RPMI8226 (cell line): Measurements from ENCODE around the gene IPO9.

ENCODE experiments used
- DNase-seq: peaks from one replicate; pipeline ENCODE4 v3.0.0-alpha.2; 2015

The IPO9 gene

DNA sequence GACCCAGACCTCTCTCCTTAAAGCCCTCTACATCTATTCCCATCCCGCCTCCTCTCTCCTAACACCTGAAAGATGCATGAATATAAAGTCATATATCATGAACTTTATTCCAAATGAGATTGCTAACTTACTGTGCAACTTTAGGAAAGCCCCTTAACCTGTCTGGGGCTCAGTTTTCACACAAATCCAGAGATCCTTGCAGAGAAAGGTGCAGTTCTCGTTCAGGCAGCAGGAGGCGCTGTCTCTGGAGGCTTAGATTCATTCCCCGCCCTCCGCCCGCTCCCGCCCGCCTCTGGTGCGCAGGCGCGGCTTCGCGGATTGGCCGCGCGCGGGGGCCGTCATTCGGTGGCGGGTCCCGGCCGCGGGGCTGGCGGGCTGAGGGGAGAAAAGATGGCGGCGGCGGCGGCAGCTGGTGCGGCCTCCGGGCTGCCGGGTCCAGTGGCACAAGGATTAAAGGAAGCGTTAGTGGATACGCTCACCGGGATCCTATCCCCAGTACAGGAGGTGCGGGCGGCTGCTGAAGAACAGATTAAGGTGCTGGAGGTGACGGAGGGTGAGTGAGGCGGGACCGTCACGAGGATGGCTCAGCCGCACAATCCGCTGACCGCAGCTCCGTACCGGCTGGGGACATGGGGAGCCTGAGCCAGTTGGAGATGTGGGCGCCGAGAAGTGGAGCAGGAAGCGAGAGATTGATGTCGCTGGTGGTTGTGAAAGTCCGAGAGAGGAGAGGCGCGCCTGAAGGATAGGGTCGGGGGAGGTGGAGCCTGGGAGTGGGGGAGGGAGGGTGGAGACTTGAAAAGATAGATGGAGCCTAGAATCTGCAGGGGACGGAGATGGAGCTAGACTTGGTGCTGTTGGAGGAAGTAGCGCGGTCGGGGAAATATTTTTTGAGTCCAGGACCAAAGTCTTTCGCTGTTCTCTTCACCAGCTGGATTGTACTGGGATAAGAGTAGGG is at the start of gene IPO9:
Gene IPO9, plus strand, starts transcription at position 338 of the 955 bp plus-strand sequence. Its CDS starts 53 bp downstream, at position 391.
- peak; percentile 98 for DNase-seq

DNA sequence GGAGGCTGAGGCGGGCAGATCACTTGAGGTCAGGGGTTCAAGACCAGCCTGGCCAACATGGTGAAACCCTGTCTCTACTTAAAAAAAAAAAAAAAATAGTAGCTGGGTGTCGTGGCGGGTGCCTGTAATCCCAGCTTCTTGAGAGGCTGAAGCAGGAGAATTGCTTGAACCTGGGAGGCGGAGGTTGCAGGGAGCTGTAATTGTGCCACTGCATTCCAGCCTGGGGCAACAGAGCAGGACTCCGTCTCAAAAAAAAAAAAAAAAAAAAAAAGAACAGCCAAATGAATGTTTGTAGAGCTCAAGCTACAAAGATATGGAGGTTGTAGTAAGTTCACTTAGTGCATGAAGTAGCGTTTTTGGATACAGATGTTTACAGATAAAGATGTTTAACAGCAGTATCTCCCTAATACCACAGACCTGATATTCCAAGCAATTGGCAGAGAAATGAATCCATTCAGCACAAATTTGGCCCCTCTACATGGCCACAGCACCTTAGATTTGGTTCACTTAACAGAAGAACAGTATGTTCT is 49.5 kb upstream of the IPO9 start:
- DNase-seq, result no peak

DNA sequence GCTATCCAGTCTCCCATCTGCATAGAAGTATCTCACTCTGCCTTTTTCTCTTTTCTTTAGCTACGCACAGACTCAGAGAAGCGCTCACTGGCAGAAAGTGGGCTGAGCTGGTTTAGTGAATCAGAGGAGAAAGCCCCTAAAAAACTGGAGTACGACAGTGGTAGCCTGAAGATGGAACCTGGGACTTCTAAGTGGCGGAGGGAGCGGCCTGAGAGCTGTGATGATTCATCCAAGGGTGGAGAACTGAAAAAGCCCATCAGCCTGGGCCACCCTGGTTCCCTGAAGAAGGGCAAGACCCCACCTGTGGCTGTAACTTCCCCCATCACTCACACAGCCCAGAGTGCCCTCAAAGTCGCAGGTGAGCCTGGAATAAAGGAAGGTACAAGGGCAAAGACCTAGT is 48.0 kb upstream of the IPO9 start:
- no peak for DNase-seq

DNA sequence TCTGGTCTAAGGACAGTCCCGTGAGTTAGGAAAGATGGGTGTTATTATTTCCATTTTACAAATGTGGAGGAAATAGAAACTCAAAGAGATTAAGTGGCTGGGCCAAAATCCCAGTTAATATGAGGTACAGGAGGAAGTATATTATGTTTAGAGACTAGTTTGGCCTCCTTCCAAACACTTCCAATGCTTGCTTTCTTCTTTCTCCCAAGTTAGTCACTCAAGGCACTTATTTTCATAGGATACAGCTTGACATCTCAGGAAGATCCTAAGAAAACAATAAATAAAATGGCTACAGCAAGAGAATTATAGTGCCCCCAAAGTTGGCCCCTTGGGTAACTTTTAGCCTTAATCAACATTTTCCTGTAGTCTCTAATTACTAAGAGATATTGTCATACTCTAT is 47.5 kb upstream of the IPO9 start:
- no peak for DNase-seq

DNA sequence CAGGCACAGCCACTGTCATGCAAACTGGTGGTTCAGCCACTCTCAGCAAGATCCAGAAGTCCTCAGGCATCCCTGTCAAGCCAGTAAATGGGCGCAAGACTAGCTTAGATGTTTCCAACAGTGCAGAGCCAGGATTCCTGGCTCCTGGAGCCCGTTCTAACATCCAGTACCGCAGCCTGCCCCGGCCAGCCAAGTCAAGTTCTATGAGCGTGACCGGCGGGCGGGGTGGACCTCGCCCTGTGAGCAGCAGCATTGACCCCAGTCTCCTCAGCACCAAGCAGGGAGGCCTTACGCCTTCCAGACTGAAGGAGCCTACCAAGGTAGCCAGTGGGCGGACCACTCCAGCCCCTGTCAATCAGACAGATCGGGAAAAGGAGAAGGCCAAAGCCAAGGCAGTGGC is 46.6 kb upstream of the IPO9 start:
- no peak for DNase-seq

DNA sequence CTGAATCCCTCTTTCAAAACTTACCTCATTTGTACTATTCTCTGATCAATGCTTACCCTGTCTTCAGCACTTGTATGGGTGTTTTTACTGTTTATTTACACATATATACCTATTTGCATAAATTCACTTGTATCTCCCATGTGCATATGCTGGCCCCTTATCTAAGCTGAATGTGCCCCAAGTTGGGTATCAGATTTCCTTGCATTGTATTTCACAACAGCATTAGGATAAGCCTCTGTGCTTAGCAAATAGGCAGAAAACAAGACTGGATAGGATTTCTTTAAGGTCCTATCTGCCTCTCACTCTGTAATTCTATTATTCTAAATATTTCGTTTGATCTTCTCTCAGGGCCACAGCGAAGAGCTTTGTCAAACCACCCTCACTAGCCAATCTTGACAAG is 45.9 kb upstream of the IPO9 start:
- DNase-seq, result no peak

DNA sequence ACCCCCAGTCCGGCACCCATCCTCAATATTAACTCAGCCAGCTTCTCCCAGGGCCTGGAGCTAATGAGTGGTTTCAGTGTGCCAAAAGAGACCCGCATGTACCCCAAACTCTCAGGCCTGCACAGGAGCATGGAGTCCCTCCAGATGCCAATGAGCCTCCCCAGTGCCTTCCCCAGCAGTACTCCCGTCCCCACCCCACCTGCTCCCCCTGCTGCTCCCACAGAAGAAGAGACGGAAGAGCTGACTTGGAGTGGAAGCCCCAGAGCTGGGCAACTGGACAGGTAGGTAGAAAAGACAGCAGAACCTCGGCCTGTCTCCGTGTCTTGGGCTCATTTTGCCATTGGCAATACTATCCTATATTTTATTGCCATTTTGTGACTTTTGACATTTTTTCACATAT is 45.4 kb upstream of the IPO9 start:
- peak; percentile 31 for DNase-seq

DNA sequence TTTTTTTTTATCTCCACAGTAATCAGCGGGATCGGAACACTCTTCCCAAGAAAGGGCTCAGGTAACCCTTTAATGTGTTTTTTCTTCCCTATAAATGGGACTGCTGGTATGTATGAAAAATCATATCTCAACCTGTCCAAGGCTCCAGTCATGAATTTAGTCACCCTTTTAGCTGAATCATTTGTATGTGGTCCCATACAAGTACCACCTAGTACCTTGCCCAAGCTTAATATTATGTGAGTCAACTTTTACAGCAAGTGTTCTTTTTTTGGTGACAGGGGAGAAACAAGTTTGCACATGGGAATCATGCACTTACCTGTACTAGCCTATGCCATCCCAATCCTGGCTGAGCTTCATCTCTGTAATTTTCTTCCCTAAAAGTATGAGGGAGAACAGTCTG is 43.7 kb upstream of the IPO9 start:
- DNase-seq, result no peak

DNA sequence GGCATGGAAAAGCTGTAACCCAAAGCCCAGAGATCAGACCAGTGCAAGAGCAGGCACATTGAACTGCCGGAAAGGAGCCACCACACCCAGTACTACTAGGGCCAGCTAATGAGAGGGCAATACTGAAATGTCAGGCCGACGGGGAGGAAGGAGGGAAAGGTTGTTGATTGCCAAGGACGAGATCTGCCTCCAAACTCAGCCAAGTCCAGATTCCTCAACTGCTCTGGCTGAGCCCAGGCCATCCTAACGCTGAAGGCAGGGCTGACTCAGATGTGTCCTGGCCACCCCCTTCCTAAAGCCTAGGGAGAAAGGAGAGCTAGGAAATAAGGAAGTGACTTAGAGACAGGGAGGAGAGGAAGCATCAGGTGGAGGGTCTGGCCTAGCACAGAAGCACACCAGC is 42.1 kb upstream of the IPO9 start:
- no peak for DNase-seq

DNA sequence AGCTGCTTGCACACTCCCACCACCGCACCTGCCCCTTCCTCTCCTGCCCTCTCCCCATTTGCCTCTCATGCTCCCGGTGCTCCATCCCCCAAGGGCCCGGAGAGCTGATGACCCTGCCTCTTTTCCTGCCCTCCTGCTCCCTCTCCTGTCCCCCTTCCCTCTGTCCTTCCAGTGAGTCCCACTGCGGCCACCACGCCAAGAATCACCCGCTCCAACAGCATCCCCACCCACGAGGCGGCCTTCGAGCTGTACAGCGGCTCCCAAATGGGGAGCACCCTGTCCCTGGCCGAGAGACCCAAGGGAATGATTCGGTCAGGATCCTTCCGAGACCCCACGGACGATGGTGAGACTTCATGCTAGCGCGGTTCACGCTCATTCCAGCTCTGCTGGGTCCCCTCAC is 40.7 kb upstream of the IPO9 start:
- DNase-seq, result no peak

DNA sequence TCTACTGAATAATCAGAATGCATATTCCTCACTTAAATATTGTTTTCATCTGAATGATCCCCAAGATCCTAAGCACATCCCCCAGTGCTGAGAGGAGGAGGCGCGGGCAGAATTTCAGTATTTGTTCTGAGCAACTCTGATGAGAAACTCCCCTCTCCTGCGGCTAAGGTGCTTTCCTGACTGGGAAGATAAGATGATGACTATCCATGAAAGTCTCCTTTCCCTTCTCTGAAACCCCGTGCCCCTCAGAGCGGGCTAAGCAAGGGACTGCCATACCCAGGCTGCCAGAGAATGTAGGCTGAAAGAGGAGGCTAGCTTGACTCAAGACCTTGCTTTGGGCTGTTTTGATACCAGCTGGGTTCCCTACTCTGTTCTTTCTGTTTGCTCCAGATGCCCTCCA is 39.7 kb upstream of the IPO9 start:
- DNase-seq, result no peak

DNA sequence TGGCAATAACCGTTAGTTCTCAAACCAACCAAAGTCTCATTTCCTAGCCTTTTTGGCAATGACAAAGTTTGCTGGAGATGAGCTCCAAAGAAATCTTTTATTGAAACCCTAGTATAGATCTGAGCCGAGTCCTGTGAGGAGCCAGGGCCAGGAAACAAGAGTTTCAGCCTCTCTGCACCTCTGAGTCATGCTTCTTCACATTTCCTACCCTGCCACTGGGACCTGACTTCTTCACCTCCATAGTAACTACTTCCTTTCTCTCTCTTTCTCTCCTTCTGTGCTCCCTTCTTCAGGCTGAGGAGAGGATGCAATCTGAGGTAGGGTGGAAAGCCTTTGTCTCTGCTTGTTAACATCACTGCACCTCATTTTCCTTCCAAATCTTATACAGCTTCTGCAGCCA is 38.7 kb upstream of the IPO9 start:
- DNase-seq, result no peak

DNA sequence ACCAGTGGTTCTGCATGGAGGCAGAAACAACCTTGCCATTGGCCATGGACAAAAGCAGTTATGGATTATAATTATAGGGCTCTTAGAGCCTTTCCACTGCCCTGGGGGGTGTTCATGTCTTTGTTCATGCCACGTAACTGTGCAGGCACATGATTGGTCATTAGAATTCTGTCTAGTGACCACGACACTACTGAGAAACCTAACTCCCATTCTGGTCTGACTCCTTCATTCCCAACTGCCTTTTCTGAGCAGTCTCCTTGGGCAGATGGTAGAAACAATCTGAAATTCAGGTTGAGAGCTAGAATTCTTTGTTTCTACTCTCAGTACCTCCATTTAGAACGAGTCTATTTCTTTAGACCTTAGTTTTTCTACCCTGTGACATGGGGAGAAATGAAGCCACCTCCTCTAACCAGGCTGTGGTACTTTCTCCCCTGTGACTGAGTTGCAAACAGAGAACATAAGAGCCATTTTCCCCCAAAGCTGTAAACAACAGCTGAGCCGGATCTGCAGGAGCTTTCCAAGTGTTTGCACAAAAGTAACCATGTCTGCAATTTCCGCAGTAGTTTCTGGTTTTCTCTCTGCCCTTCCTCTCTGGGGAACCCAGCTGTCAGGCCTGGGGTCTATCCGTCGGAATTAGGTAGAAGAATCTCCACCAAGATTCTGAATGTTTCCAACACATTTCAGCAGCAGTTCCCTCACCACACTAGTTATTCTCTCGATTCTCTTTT is 37.7 kb upstream of the IPO9 start:
- DNase-seq, result no peak

DNA sequence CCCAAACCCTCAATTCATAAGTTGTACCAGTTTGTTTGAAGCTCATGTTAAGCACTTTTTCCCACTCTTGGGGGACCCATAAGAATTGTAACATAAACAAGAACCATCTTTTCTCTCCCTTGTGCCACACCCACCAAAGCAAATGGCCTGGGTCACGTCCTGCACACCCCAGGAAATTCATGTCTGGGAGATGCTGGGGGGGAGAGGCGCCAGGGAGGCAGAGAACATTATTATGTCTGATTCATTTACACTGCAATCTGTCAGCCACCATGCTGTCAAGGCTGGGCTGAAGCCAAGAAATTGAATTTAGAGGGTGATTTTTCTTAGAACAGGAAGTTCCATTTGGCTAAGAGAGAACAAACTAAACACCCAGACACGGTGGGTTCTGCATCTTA is 37.2 kb upstream of the IPO9 start:
- DNase-seq, result no peak

DNA sequence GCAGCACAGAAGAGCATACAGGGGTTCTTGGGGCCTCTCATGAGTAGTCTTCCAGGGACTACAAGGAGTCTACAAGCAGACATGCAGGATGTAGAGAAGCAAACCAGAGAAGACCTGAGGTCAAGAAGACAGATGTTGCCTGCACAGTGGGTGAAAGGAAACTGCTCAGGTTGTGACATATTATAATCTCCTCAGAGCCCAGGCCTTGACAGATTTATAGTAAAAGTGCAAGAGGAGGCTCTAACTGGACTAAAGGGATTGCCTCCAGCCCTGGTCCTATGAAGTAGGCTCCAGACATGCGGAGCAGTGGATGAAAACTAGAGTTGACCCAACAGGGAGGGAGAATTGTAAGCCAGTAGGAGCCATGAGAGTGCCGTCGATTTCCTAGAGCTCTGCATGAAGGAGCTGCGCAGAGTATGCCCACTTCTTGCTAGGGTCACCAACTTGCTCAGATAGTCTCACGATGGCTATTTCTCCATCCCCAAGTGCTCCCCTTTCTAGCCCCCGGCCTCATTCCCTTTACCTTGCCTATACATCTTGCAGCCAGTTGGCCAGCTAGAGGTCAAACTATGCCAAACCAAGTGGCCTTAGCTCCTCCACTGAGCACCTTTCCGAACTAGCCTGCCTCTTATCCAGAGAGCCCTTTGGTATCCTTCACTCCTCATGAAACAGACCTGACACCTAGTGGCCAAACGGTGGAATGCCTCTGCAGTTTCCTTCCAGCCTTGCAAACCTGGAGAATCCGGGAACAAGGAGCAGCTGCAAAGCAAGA is 36.2 kb upstream of the IPO9 start:
- peak; percentile 82 for DNase-seq

DNA sequence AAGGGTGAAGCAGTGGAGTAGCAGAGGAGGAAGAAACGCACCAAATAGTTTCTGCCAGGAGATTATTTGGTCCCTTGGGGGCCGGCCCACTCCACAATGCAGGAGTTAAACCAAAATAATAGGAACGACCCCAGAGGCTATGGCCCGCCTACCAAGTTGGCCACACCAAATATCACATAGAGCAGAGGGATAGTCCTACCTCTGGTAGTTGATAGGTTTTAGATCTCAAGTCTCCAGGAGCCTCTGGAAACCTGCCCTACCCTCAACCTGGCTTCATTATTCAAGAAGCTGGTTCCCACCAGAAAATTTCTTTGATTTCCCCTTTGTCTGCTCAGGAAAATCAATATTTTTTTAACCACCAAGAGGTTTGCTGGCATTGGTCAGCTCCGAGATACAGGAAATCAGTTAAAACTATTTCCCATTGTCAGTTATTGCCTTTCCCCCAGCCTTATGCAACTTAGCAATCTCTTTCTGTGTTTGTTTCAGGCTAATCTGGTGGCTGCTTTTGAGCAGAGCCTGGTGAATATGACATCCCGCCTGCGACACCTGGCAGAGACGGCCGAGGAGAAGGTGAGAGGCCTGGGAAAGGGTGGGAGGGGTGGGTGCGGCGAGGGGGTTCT is 35.5 kb upstream of the IPO9 start:
- DNase-seq, result no peak

DNA sequence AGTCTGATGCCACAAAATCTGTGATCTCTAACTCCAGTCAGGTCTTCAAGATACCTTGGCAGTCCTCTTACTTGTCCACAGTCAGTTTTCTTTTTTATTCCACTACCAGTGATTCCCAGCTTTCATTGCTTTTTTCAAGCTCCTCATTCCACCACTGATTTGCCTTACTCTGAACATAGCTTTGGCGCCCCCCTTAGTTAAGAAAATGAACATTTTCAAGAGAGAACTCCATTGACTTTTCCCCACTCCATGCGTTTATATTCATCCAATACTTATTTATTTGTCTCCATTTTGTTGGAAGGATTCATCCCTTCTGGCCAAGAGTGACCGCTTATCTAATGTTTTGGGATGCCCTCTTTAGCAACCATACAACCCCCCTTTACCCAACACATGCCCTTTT is 33.9 kb upstream of the IPO9 start:
- peak; percentile 15 for DNase-seq

DNA sequence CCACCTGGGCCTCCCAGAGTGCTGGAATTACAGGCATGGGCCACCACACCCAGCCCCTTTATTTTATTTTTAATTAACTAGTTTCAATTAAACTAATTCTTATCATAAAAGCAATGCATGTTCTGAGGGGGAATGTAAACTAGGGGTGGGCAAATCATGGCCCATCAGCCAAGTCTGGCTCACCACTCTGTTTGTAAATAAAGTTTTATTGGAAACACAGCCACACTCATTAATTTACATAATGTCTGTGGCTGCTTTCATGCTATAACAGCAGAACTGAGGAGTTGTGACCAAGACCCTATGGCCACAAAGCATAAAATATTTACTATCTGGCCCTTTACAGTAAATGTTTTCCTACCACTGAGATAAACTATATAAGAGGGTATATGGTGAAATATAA is 28.7 kb upstream of the IPO9 start:
- no peak for DNase-seq

DNA sequence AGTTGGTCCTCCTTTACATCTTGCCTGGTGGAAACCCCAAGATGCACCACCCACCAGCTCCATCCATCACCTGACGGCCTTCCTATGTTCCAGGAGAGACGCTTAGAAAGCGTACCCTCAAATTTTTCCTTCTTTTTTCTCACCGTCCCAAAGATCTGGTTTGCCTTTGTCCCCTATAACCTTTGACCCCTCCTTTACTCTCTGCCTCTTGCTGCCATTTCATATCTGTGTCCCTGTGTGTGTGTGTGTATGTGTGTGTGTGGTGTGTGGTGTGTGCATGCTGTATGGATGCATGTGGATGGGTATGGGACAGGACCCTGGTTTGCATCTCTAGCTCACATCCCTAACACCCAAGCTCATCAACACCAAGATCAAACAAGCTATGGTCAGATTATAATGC is 22.2 kb upstream of the IPO9 start:
- no peak for DNase-seq

DNA sequence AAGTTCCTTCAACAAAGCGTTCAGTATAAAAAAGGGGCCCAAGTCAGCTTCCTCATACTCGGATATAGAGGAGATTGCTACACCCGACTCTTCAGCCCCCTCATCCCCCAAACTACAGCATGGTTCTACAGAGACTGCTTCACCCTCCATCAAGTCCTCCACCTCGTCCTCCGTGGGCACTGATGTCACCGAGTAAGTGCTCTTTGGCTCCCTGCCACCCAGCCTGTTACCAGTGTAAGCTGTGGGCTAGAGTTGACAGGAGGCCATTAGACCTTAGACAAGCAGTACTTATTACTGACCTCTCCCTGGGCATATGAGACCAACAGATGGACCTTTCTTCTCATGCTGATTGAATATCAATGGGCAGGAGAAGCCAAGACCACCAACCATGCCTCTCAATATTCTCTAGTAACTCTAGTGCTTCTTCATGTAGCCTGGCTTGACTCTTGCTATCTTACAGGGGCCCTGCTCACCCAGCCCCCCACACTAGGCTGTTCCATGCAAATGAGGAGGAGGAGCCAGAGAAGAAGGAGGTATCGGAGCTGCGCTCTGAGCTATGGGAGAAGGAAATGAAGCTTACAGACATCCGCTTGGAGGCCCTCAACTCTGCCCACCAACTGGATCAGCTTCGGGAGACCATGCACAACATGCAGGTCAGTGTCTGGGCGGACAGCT is 20.9 kb upstream of the IPO9 start:
- no peak for DNase-seq

DNA sequence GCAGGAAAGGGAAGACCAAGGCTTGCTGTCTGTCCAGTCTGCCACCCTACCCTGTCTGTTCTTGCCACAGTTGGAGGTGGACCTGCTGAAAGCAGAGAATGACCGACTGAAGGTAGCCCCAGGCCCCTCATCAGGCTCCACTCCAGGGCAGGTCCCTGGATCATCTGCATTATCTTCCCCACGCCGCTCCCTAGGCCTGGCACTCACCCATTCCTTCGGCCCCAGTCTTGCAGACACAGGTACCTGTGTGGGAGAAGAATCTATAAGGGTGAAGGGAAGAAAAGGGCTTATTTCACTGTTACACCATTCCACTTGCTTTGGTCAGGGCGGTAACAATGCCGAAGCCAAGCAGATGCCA is 20.3 kb upstream of the IPO9 start:
- no peak for DNase-seq

DNA sequence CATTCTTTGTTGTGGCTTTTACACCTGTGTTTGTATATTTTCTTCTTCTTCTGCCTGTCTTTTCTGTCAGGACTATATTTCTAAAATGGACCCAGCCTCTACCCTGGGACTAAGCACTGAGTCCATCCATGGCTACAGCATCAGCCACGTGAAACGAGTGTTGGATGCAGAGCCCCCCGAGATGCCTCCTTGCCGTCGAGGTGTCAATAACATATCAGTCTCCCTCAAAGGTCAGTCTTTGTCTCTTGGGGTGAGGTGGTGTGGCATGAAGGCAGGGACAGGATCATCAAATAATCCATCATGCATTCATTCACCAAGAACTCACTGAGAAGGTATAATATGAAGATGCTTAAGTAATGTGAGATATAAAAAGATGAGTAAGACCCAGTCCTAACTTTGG is 19.1 kb upstream of the IPO9 start:
- DNase-seq, result no peak
